ENCODE data around the gene MVB12B. TPM values are rescaled to one million over a fixed set of nuclear protein-coding genes. Genes with fewer than 3 reads are reported as not detected.
A peak's percentile ranks its signal among the peaks of the same experiment; 100 is the strongest.

MVB12B gene
- total and polyA plus RNA-seq, 2 donors (not counting 1 experiment from before 2014, with no cell fraction given) = 2.5 to 2.6 TPM

GRCh38 chr9:126371007-126371870 is 44.6 kb downstream of the MVB12B start:
- Histone ChIP-seq H3K4me3 (replicated peaks in 1 of 4; ENCODE audit: control extremely low read depth in 1 of 4, insufficient read depth in 1 of 4, low read depth in 3 of 4, low read length in 4 of 4) (no peak overlapping the region), H3K36me3 (ENCODE audit: control insufficient read depth, insufficient read depth, low read length) (no peaks in the 10 kb centered on the region), H3K9ac (ENCODE audit: insufficient read depth, low read length) (no peak overlapping the region), H3K9me3 (ENCODE audit: control insufficient read depth, insufficient read depth, low read depth, low read length) (no peaks in the 10 kb centered on the region), H3K4me2 (ENCODE audit: extremely low read depth, insufficient read depth, low read length) (no peak overlapping the region), H3K4me1 (ENCODE audit: control insufficient read depth, extremely low read depth, insufficient read depth, low read length) (no peaks in the 10 kb centered on the region), H3K27ac (ENCODE audit: insufficient read depth, low read length) (no peak overlapping the region), H2AFZ (ENCODE audit: low read length) (no peak overlapping the region), H3K27me3 (ENCODE audit: control insufficient read depth, insufficient read depth, low read length) (no peaks in the 10 kb centered on the region), H4K20me1 (ENCODE audit: control insufficient read depth, extremely low read depth, insufficient read depth, low read length) (no peaks in the 10 kb centered on the region), H3K79me2 (ENCODE audit: control insufficient read depth, insufficient read depth, low read length) (no peaks in the 10 kb centered on the region)
- TF ChIP-seq, protein P1, sequence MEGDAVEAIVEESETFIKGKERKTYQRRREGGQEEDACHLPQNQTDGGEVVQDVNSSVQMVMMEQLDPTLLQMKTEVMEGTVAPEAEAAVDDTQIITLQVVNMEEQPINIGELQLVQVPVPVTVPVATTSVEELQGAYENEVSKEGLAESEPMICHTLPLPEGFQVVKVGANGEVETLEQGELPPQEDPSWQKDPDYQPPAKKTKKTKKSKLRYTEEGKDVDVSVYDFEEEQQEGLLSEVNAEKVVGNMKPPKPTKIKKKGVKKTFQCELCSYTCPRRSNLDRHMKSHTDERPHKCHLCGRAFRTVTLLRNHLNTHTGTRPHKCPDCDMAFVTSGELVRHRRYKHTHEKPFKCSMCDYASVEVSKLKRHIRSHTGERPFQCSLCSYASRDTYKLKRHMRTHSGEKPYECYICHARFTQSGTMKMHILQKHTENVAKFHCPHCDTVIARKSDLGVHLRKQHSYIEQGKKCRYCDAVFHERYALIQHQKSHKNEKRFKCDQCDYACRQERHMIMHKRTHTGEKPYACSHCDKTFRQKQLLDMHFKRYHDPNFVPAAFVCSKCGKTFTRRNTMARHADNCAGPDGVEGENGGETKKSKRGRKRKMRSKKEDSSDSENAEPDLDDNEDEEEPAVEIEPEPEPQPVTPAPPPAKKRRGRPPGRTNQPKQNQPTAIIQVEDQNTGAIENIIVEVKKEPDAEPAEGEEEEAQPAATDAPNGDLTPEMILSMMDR (conservative IDR thresholded peaks at IDR 0.05 in 1 of 2, IDR thresholded peaks at IDR 0.05 in 1 of 2; ENCODE audit: low read depth in 1 of 2, low read length in 2 of 2) = no peak
- TF ChIP-seq EZH2 (IDR thresholded peaks at IDR 0.05; ENCODE audit: low read length, missing control alignments) = no peak
- DNase-seq (ENCODE audit: low read depth in 2 of 2) = no peak

DNA sequence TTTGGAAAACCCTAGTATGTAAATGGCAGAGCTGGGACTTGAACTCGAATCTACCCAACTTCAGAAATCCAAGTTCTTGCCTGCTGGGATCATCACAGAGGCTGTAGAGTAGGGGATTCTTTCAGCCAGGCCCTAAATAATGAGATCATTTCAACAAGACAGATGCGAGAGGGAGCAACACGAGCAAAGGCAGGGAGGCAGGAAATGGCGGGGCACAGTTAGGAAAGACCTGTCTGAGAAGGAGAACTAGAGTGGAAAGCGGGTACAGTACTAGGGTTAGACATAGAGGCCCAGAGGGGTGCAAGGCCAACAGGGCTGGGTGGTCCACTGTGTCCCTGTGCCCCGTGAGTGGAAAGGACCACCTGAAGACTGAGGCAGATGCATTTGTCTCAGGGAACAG is 46.1 kb downstream of the MVB12B start:
- Histone ChIP-seq H3K79me2 (ENCODE audit: control insufficient read depth, insufficient read depth, low read length) (no peaks in the 10 kb centered on the region), H3K27ac (ENCODE audit: insufficient read depth, low read length) (no peak overlapping the region), H3K9ac (ENCODE audit: insufficient read depth, low read length) (no peak overlapping the region), H3K4me2 (ENCODE audit: extremely low read depth, insufficient read depth, low read length) (no peak overlapping the region), H3K4me1 (ENCODE audit: control insufficient read depth, extremely low read depth, insufficient read depth, low read length) (no peaks in the 10 kb centered on the region), H2AFZ (ENCODE audit: low read length) (no peak overlapping the region), H4K20me1 (ENCODE audit: control insufficient read depth, extremely low read depth, insufficient read depth, low read length) (no peaks in the 10 kb centered on the region), H3K9me3 (ENCODE audit: control insufficient read depth, insufficient read depth, low read depth, low read length) (no peaks in the 10 kb centered on the region), H3K27me3 (ENCODE audit: control insufficient read depth, insufficient read depth, low read length) (no peaks in the 10 kb centered on the region), H3K4me3 (replicated peaks in 1 of 4; ENCODE audit: control extremely low read depth in 1 of 4, insufficient read depth in 1 of 4, low read depth in 3 of 4, low read length in 4 of 4) (no peak overlapping the region), H3K36me3 (ENCODE audit: control insufficient read depth, insufficient read depth, low read length) (no peaks in the 10 kb centered on the region)
- TF ChIP-seq EZH2 (IDR thresholded peaks at IDR 0.05; ENCODE audit: low read length, missing control alignments) = no peak
- TF ChIP-seq, protein P1 (conservative IDR thresholded peaks at IDR 0.05 in 1 of 2, IDR thresholded peaks at IDR 0.05 in 1 of 2; ENCODE audit: low read depth in 1 of 2, low read length in 2 of 2) = no peak
- DNase-seq (ENCODE audit: low read depth in 2 of 2) = peak in 1 of 2 donors; percentile 41

DNA sequence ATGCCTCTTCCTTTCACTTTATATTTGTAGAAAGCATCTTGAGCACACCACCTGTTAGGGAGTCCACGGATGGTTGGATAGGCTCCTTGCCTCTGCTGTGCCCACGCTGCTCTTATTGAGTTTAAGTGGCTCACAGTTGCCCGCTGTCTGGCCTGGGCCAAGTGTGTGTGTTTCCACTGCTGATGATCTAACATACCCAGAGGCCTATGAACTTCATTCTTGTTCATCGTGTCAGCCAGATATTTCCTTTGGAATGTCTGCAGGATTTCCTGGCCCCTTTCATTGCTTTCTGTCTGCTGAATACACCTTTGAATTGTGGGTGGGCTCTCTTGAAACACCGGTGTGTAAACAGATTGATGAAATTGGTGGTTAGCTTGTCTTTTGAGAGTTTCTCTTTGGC is 46.6 kb downstream of the MVB12B start:
- peak in 1 of 2 donors; percentile 89 for DNase-seq (ENCODE audit: low read depth in 2 of 2)
- Histone ChIP-seq H3K27me3 (ENCODE audit: control insufficient read depth, insufficient read depth, low read length) (no peaks in the 10 kb centered on the region), H3K27ac (ENCODE audit: insufficient read depth, low read length) (no peak overlapping the region), H2AFZ (ENCODE audit: low read length) (no peak overlapping the region), H3K9ac (ENCODE audit: insufficient read depth, low read length) (no peak overlapping the region), H3K4me2 (ENCODE audit: extremely low read depth, insufficient read depth, low read length) (no peak overlapping the region), H3K79me2 (ENCODE audit: control insufficient read depth, insufficient read depth, low read length) (no peaks in the 10 kb centered on the region), H3K4me3 (replicated peaks in 1 of 4; ENCODE audit: control extremely low read depth in 1 of 4, insufficient read depth in 1 of 4, low read depth in 3 of 4, low read length in 4 of 4) (no peak overlapping the region), H3K36me3 (ENCODE audit: control insufficient read depth, insufficient read depth, low read length) (no peaks in the 10 kb centered on the region), H3K4me1 (ENCODE audit: control insufficient read depth, extremely low read depth, insufficient read depth, low read length) (no peaks in the 10 kb centered on the region), H4K20me1 (ENCODE audit: control insufficient read depth, extremely low read depth, insufficient read depth, low read length) (no peaks in the 10 kb centered on the region), H3K9me3 (ENCODE audit: control insufficient read depth, insufficient read depth, low read depth, low read length) (no peaks in the 10 kb centered on the region)
- TF ChIP-seq, protein P1 (conservative IDR thresholded peaks at IDR 0.05 in 1 of 2, IDR thresholded peaks at IDR 0.05 in 1 of 2; ENCODE audit: low read depth in 1 of 2, low read length in 2 of 2) = no peak
- TF ChIP-seq EZH2 (IDR thresholded peaks at IDR 0.05; ENCODE audit: low read length, missing control alignments) = no peak

All from fibroblast of lung (primary cell).